KMS-11 (cell line): ENCODE data around the gene C14orf119.

ENCODE experiments used
- H2AFZ ChIP-seq: fragments of 200-600 bp; sonication (generic); 2 replicates; pipeline ENCODE4 v1.6.1; 2016; ENCODE audit warnings: antibody characterized with exemption, mixed run types, low read depth
- H3K27ac ChIP-seq: fragments of 200-600 bp; sonication (generic); 2 replicates; pipeline ENCODE4 v1.6.1; 2016; ENCODE audit warnings: mild to moderate bottlenecking, mixed run types
- H3K27me3 ChIP-seq: fragments of 200-600 bp; sonication (generic); 2 replicates; pipeline ENCODE4 v1.6.1; 2017; ENCODE audit warnings: mild to moderate bottlenecking, low read depth, mixed run types, moderate library complexity; ENCODE audit not compliant: insufficient read depth
- H3K36me3 ChIP-seq: fragments of 200-600 bp; sonication (generic); 2 replicates; pipeline ENCODE4 v1.6.1; 2017; ENCODE audit warnings: mild to moderate bottlenecking, mixed run types; ENCODE audit not compliant: insufficient read depth
- H3K4me1 ChIP-seq: fragments of 200-600 bp; sonication (generic); 2 replicates; pipeline ENCODE4 v1.6.1; 2016; ENCODE audit warnings: mild to moderate bottlenecking, low read depth, mixed run types; ENCODE audit not compliant: poor library complexity, severe bottlenecking
- H3K4me2 ChIP-seq: fragments of 200-600 bp; sonication (generic); 2 replicates; pipeline ENCODE4 v1.7.0; 2016; ENCODE audit warnings: mild to moderate bottlenecking, mixed run types
- H3K4me3 ChIP-seq: fragments of 200-600 bp; sonication (generic); IDR thresholded peaks from 2 replicates; pipeline ENCODE4 v1.6.1; 2017; ENCODE audit warnings: low read depth, low read length, mixed read lengths; ENCODE audit not compliant: insufficient read depth
- H3K79me2 ChIP-seq: fragments of 200-600 bp; sonication (generic); 2 replicates; pipeline ENCODE4 v1.6.1; 2016; ENCODE audit warnings: low read depth, mixed run types; ENCODE audit not compliant: insufficient read depth
- H3K9ac ChIP-seq: fragments of 200-600 bp; sonication (generic); 2 replicates; pipeline ENCODE4 v1.6.1; 2016; ENCODE audit warnings: mild to moderate bottlenecking, mixed run types
- H4K20me1 ChIP-seq: fragments of 200-600 bp; sonication (generic); 2 replicates; pipeline ENCODE4 v1.6.1; 2016; ENCODE audit warnings: mild to moderate bottlenecking, mixed run types; ENCODE audit not compliant: insufficient read depth
- TF ChIP-seq, protein P1 (sequence below): fragments of 200-600 bp; sonication (generic); conservative IDR thresholded peaks from 2 replicates; pipeline ENCODE4 v1.6.1; 2017; ENCODE audit warnings: low read depth, mild to moderate bottlenecking, antibody characterized with exemption, low read length, moderate library complexity, mixed read lengths

Gene C14orf119

DNA sequence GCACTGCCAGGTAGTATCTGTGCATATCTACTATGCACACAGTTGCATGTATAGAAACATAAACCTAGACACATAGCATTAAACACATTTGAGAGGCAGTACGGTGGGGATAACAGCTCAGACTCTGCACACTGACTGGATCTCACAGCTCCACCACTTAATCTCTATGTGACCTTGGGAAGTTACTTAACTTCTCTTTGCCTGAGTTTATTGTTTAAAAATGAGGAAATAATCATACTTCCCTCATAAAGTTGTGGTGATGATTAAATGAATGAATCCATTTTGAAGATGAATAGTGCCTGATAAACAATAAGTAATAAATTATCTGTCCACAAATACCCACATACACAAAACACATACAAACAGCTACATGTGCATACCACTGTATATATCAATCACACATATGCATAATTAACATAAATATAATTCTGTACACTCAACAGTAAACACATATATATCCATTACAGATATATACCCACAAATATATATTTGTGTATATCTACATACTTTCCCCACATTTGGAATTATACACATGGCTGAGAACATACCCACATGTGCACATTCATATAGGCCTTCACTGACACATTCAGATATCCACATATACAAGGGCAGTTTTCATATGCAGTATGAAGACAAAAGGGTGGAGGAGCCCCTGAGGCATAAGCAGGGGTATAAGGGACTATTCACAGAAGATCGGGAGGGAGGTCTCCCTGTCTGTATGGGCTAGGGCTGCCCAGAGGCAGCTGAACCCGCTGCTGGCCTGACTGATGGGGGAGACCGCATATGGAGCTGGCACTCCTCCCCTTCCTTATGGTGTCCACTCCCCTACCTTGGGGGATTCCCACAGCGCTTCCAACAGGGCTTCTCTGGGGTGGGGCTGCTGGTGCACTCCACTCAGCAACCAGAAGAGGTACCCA is 43.9 kb upstream of the C14orf119 start:
- Histone ChIP-seq H3K36me3 (no peaks in the 10 kb centered on the region), H4K20me1 (no peaks in the 10 kb centered on the region), H3K4me2 (no peak overlapping the region), H3K27ac (no peak overlapping the region), H3K79me2 (no peaks in the 10 kb centered on the region), H3K27me3 (no peaks in the 10 kb centered on the region), H2AFZ (no peak overlapping the region), H3K4me1 (peaks cover 12% of the 10 kb centered on the region), H3K9ac (no peak overlapping the region), H3K4me3 (no peak overlapping the region)
- TF ChIP-seq, protein P1, sequence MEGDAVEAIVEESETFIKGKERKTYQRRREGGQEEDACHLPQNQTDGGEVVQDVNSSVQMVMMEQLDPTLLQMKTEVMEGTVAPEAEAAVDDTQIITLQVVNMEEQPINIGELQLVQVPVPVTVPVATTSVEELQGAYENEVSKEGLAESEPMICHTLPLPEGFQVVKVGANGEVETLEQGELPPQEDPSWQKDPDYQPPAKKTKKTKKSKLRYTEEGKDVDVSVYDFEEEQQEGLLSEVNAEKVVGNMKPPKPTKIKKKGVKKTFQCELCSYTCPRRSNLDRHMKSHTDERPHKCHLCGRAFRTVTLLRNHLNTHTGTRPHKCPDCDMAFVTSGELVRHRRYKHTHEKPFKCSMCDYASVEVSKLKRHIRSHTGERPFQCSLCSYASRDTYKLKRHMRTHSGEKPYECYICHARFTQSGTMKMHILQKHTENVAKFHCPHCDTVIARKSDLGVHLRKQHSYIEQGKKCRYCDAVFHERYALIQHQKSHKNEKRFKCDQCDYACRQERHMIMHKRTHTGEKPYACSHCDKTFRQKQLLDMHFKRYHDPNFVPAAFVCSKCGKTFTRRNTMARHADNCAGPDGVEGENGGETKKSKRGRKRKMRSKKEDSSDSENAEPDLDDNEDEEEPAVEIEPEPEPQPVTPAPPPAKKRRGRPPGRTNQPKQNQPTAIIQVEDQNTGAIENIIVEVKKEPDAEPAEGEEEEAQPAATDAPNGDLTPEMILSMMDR = no peak

DNA sequence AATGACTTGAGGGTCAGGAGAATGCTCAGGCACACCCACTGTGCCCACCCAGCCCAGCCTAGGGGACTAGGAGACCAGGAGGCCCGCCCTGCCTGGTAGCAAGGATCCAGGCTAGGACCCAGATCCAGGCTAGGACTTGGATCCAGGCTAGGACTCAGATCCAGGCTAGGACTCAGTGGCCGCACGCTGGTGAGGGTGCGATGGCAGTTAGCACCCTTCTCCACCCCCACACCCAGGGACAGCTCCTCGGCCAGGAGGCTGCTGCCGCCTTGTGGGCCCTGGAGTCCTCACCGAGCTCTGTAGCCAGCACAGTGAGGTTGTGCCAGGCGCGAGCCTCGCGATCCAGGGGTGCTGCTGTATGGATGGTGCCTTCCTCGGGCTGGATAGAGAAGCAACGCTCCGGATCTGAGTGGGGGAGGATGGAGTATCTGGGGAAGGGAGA is 43.1 kb upstream of the C14orf119 start:
- no peaks in the 10 kb centered on the region for H3K79me2 ChIP-seq
- no peaks in the 10 kb centered on the region for H3K27me3 ChIP-seq
- H4K20me1 ChIP-seq = no peaks in the 10 kb centered on the region
- TF ChIP-seq, protein P1 = no peak
- H3K4me3 ChIP-seq = no peak overlapping the region
- H3K4me1 ChIP-seq = peaks cover 12% of the 10 kb centered on the region
- no peaks in the 10 kb centered on the region for H3K36me3 ChIP-seq
- H3K27ac ChIP-seq = no peak overlapping the region
- H2AFZ ChIP-seq = no peak overlapping the region
- H3K9ac ChIP-seq = no peak overlapping the region
- H3K4me2 ChIP-seq = no peak overlapping the region

DNA sequence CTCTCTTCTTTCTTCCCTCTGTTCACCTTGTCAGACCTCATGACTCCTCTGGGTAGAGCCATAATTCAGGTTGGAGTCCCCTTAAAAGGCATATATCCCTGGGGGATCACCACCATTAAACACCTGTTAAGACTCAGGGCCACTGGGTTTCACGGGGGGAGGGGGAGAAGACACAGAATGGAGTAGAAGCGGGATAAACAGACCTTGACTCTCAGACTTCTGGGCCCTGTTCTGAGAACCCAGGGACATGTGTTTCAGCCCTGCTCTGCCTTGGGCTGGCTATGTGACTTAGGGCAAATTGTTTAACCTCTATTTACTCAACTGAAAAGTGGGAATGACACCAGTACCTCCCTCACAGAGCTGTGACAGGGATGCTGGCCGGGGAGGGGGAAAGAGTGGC is 42.6 kb upstream of the C14orf119 start:
- Histone ChIP-seq H3K36me3 (no peaks in the 10 kb centered on the region), H3K27me3 (no peaks in the 10 kb centered on the region), H2AFZ (no peak overlapping the region), H4K20me1 (no peaks in the 10 kb centered on the region), H3K4me2 (no peak overlapping the region), H3K4me1 (peaks cover 12% of the 10 kb centered on the region), H3K79me2 (no peaks in the 10 kb centered on the region), H3K4me3 (no peak overlapping the region), H3K27ac (no peak overlapping the region), H3K9ac (no peak overlapping the region)
- TF ChIP-seq, protein P1 = no peak

DNA sequence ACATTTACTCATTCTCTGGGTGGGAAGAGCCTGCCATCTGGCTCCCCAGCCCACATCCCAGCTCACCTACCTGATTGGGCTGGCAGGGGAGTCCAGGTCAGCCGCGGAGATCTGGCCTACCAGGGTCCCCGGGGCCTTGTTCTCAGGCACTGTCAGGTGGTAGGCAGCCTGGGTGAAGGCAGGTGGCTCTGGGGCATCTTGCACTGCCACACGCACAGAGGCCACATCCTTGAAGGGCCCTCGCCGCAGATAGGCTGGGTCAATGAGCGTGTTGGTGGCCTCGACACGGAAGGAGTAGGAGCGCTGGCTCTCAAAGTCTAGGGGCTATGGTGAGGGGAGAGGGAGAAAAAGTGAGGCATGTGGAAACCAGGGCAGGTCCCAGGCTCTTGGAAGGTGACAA is 41.9 kb upstream of the C14orf119 start:
- Histone ChIP-seq H3K27ac (no peak overlapping the region), H3K79me2 (no peaks in the 10 kb centered on the region), H3K36me3 (no peaks in the 10 kb centered on the region), H3K9ac (no peak overlapping the region), H3K4me1 (peaks cover 12% of the 10 kb centered on the region), H4K20me1 (no peaks in the 10 kb centered on the region), H2AFZ (no peak overlapping the region), H3K4me3 (no peak overlapping the region), H3K27me3 (no peaks in the 10 kb centered on the region), H3K4me2 (no peak overlapping the region)
- TF ChIP-seq, protein P1 = no peak
